ENCODE data around the gene P2RY8. TPM values are rescaled to one million over a fixed set of nuclear protein-coding genes. Genes with fewer than 3 reads are reported as not detected.

Gene P2RY8
- total RNA-seq, 2 donors from 2014 or later: 1.8 to 3.0 TPM

DNA sequence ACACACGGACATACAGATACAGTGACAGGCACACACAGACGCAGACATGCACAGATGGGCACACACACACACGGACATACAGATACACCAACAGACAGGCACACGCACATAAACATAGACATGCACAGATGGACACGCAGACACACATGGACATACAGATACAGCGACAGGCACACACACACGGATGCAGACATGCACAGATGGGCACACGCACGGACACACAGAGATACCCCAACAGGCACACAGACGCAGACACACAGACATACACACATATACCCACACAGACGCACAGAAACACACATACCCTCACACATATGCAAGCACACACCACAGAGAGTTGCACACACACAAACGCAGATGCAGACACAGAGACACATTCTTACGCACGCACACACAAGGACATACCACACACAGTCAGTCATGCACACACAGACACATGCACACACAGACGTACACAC is 120.6 kb downstream of the P2RY8 start:
- intact Hi-C loops (cut with DNase I): no loop called here
- DNase-seq: no peak

More for the DNA sequence above, 120.6 kb downstream of the P2RY8 start:
- ATAC-seq: no peak

Other genes with a start within 250 kb of the P2RY8 start
- gene IL3RA, start 200.4 kb downstream of the P2RY8 start, total RNA-seq: 1 to 10 TPM; 8.0 to 9.9 TPM
- gene SLC25A6, start 145.1 kb downstream of the P2RY8 start, total RNA-seq: 100 to 1,000 TPM; 171 to 206 TPM
- gene ASMTL, start 84.3 kb downstream of the P2RY8 start, total RNA-seq: 10 to 100 TPM; 26.4 to 27.7 TPM
- 10 to 100 TPM; 16.1 to 22.3 TPM for gene AKAP17A, start 54.4 kb upstream of the P2RY8 start, total RNA-seq
- under 1 TPM in 1 of 2 donors, not detected in 1; 0.24 TPM for gene ASMT, start 77.9 kb upstream of the P2RY8 start, total RNA-seq

Data from left cardiac atrium (tissue), 4 donors.